HG03521 (cell line): ENCODE measurements around the gene MACROD2.

Source experiments
- ATAC-seq: cut with Tn5 transposase; IDR thresholded peaks from one replicate; pipeline ENCODE4 v1.9.1; 2021; ENCODE audit warnings: mild to moderate bottlenecking, moderate library complexity; ENCODE audit not compliant: unreplicated experiment

Gene MACROD2

DNA sequence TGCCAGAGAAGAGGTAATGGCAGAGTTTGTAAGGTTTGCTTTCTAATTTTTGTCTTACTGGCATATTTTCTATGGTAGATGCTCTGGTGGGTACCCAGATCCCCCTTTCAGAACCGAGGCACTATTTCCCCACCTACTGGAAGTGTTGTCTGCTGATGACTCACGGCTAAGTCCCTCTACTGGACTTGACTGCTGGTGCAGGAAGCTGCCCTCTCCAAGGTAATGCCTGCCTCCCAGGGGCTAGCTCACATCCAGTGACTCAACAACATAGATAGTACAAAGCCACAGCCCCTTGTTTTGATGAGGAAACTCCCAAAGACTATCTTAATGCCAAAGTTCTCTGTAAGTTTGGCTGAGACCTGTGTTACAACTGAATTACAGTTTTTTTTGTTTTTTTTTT is 627.5 kb downstream of the MACROD2 start:
- ATAC-seq: no peak

DNA sequence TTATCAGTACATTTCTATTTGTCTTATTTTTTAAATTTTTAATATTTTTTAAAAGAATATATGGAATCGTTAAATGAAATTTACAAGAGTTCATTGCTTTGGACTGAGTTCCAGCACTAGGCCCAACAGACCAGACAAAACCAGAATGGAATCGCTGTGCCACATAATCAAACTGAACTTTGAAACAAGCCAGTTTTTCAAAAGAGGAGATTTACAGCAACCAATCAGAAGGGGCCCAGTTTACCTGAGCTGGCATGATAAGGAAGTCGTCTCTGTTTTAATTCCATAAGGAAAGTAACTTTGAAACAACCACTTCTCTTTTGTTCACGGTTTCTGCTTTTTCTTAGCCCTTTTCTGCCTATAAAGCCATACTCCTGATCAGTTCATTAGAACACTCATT is 635.7 kb downstream of the MACROD2 start:
- no peak for ATAC-seq

DNA sequence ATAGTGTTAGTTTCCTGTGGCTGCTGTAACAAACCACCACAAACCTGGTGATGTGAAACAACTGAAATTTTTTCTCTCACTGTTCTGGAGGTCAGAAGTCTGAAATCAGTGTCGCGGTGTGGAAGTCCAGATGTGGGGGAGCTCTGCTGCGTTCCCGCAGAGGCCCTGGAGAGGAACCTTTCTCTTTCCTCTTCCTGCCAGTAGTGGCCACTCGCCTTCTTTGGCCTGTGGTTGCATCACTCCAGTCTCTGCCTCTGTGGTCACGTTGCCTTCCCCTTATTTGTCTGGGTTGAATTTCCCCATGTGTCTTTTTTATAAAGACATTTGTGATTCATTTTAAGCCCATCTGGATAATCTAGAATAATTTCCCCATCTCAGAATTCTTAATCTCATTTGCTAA is 637.6 kb downstream of the MACROD2 start:
- no peak for ATAC-seq

DNA sequence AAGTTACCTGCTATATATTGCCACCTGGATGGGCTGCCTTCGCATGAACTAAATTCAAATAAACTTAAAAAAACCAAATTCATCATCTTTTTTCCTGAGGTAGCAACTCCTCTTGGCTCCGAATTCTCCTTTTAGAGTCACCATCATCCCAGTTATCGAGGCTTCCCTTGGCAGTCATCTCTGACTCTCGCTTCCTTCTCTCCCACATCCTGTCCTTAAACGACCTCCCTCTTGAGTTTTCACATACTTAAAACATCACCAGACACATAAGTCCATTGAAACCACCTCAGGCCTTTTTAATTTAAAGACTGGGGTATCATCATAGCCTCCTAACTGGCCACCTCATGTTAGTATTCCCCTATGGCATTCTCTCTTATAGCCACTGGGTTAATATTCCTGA is 638.2 kb downstream of the MACROD2 start:
- no peak for ATAC-seq

DNA sequence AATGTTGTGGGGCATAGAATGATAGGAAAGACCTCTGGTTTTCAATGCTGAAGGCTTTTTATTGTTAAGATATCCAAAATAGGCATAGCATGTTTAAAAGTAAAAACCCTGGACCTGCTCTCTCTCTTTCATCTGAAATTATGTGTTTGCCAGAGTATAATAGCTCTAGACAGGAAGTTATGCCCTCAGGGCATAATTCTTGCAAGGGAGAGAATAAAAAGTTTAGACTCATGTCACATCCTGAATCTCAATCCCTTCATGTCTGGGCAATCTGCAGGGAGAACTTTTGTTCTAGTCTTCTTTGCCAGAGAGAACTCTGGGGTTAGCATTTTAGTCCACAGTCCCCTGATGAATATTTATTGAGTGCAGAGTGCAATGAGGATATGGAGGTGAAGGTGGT is 639.3 kb downstream of the MACROD2 start:
- no peak for ATAC-seq

DNA sequence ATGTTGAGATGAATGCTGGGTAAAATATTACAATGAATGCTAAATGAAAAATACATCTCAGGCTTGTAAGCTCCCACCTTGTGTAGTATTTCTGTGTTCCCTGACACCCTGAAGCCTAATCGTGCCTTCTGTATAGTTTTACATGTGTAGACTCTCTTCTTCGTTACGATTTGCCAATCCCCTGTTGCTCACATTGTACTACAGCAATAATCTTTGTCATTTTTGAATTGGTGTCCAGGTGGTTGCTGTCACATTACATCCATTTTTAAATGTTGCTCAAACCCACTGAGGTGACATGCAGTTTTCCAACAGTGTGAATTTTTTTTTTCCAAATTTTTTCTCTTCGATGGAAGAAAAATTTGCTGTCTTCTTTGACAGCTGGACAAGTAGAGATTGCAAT is 642.1 kb downstream of the MACROD2 start:
- ATAC-seq: no peak

DNA sequence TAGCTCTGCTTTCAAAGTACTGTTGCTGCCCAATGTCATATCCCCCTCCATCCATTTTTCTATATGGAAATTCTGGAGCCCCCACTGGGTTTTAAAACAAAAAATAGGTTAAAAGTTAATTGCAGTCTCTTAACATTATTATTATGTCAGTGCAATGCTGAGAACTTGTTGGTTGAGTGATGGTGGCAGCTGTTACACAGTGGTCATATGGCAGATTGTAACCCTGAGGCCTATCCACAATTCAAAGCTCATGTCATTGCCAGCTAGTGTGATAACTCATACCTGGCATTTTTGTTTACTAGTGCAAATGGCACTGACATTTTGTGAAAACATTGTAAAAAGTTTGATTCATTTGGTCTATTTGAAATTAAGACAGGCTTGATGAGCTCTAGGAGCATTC is 647.8 kb downstream of the MACROD2 start:
- ATAC-seq: no peak

DNA sequence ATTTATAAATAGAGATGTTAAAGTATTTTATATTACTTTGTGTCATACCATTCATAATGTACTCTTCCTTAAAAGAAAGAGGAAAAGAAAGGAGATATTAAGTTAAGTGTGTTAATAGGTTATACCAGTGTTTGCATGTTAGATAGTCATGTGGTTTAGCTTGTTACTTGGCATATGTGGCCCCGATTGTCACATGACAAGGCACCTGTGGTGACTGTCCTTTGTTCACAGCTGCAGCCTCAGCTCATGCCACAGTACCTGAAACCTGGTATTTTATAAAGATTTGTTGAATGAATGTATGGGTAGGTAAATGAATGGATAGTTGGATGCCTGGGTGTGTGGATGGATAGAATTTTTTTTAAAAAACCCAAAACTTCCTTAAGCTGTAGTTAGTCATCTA is 648.2 kb downstream of the MACROD2 start:
- ATAC-seq: no peak

DNA sequence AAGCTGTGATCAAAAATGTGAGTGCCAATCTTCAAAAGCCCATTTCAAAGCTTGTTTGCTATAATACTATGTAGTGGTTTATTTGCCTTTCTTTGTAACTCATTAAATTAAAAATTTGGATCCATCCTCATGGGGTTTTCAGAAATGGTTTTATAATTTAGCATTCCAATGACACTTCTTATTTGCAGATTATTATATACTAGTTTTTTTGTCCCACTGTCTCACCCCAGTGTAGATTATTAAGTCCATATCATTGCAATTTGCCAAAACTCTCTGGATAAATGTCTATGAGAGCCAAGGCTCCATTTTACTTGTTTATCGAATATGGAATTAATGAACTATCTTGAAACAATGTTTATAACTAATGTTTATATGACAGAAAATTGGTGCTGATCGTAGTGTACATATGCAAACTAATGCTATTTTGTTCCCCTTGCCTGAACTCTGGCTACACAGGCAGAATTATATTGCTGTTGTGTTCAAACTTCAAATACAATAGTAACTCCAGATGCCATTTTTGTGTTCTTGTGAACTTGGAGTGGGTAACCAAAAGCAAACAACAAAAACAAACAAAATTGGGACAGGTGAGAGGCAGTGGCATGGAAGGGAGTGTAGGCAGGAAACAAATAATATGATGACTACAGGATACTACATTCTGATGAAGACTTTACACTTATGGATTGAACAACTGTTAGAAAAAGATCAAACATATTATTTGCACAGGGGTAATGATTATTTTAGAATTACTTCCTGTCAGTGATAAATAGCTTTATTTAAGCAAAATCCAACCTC is 649.2 kb downstream of the MACROD2 start:
- ATAC-seq: no peak

DNA sequence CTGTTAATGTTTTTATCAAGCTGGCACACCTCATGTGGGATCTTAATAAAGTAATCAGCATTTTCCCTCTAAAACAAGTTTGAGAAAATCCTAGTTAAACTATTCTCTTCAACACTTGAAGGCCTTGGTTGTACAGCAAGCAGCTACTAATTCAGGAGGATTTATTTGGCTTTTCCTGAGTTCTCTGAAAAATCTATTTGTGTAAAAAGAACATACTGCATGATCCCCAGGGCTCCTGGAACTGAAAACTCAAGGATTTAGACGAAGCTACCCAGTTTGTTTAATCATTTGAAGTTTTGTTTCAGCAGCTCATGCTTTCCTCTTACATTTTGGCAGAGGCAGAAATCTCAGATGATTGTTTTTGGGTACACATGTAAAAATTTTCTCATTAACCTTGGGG is 651.7 kb downstream of the MACROD2 start:
- ATAC-seq: no peak

DNA sequence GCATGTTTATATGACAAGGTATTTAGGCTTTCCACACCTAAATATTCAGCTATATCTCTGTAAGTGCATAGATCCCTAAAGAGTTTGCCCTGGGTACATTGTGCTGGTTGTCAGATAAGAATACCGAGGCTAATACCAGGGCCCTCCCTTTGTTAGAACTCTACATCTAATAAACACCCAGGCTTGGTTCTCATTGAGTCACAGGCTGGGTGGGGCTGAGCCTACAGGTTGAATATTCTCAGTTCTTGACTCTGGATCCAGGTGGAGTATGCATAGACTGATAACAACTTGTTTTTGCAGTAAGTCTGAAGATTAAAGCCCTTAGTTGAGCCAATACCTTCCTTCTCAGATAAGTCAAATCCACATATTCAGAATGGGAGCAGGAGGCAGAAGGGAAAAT is 654.3 kb downstream of the MACROD2 start:
- ATAC-seq: no peak

DNA sequence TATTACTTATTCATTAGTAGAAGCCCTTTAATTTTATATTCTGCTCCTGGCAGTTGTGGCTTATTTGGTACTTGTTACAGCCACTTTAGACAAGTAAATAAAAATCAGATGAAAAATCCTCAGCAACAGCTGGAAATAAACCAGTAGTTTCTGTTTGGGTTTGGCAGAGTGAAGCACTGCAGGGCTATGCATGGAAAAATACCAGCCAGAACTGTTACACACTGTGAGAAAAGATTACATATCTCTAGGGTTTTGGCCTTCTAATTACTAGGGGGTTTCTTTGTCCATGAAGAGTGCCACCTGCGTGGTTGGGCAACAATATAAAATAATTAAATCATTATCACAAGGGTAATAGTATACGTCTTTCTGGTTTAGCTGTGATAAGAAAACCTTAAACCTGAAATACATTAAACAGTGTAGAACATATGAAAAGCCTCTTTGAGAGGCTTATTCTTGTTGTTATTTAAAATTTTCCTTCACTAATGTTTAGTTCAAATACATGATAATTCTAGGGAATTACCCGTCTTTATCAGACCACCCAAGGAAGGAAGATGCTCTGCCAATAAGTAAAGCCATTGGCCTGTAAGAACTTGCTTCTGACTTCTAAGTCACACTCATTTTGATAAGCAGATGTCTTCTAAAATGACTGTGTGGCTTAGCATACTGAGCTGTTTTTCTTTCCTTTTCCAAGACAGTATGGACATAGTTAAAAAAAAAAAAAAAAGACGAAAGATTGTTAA is 662.1 kb downstream of the MACROD2 start:
- no peak for ATAC-seq

DNA sequence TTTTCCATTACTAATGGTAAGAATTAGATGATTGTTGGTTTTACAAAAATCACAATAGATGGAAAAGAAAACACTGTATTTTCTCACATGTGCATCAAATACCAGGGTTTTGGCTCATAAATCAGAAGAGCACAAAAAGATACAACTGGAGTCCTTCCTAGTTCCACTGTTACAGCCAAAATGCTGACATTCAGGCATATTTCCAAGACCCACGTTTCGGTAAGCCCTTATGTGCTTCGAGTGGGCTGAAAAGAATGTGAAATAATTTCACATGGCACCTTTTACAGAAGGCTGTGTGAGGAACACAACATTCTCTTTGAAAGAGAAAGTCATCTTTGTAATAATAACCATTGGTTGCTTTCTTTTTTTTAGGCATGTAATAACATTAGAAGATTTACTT is 668.8 kb downstream of the MACROD2 start:
- ATAC-seq: no peak

DNA sequence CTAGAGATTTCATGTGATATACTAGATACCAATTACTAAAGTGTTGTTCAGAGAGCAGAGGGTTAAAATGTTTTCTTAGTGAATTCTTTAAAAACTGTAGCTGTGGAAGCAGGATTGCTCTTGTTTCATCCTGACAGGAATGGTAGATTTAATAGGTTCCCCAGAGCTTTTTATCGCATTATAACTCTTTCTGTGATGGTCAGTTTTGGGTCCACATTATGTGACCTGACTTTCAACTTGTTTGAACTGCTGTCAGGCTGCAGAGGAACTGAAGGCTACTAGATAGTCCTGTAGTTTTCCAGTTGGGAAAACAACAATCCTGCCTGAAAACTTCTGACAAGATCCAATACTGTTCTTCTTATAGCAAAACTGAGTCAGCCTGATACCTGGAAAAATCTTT is 671.4 kb downstream of the MACROD2 start:
- ATAC-seq: no peak

DNA sequence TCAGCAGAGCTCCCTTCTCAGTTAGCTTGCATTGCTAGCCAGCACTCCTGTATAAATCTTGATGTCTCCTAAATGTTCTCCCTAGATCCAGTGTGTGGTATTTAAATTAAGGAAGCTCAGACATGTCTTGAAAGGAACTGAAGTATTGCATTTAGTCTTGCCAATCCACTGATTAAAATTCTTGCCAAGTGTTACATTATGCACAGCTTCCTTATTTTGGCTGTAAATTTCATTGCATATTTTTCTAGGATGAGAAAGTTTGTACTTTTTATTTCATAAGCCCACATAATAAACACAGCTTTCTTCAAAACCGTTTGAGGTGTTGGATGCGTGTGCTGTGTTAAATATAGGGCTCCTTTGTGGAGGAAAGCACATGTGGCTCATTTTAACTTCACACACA is 671.9 kb downstream of the MACROD2 start:
- no peak for ATAC-seq

DNA sequence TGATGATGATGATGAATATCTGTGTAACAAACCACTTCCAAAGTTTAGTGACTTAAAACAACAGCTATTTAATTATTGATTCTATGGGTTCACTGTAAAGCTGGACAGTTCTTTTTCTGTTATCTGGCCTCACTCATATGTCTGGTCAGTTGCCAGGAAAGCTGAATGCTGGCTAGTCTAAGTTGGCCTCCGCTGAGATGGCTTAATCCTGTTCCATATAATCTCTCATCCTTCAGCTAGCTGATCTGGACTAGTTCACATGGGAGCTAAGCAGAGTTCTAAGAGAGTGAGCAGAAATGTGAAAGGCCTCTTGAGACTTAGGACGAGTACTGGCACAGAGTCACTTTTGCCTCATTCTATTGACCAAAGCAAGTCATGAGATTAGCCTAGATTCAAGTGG is 676.8 kb downstream of the MACROD2 start:
- no peak for ATAC-seq

DNA sequence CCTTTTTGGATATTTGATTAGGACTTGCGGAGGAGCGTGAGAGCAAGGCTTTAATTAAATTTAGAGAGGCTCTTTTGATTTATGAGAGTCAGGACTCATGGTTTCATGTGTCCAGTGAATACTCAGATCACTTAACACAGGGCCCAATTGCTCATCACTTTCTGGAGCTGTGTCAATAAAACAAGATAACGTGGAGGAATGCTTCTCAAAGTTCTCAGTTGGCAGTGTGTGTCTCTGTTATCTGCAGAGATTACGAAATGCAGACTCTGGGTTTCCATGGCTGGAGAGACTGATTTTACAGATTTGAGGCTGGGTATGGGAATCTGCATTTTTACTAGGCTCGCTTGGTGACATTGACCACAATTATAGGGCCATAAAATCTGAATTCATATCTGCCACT is 677.8 kb downstream of the MACROD2 start:
- no peak for ATAC-seq

DNA sequence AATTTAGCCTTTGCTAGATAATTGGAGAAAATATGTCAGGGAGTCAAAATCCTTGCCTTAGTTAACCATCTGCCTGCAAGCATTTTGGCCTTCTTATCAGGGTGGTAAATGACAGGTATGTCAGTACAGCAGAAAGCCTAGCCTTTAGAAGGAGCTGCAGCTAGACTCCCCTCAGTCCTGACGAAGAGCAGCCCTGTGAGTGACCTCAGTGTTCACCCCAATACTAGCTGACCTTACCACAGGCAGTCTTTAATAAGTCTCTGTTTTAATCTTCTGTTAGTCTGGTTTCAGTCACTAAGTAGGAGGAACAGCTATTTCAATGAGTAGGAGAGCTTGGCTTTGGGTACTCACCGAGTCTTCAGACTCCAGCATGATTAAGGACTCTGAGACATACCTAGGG is 682.1 kb downstream of the MACROD2 start:
- no peak for ATAC-seq

DNA sequence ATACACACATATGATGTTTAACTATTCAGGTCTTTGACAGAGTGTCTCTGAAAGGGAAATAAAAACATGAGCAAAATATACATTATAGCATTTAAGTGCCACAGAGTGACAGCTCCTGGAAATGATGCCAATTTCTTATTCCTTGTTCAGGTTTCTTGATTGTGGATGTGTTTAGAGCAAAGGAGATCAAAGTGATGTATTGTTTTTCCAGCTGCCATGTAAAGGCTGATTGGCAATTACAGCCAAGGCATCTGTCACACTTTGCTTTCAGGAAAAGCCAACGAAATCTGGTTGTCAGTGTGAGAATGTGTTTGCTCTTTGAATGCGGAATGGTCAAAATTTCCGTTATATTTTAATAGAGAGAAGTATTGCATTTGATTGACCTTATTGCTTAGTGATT is 689.9 kb downstream of the MACROD2 start:
- no peak for ATAC-seq

DNA sequence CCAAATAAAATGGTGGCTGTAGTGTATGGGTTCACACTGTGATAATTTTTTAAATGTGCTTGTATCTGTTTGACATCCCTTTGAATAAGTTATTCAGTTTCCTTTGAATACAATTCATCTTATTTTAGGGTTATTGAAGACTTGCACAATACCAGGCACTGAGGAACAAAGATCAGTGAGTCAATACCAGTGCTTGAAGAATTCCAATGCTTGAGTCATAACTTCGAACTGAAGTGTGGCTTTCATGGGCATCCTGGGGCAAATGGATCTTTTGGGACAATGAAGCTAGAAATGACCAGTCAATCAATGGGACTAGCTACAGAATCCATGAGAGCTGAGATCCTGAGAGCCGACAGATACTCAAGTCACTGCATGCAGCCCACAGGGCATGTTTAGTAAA is 692.0 kb downstream of the MACROD2 start:
- no peak for ATAC-seq

DNA sequence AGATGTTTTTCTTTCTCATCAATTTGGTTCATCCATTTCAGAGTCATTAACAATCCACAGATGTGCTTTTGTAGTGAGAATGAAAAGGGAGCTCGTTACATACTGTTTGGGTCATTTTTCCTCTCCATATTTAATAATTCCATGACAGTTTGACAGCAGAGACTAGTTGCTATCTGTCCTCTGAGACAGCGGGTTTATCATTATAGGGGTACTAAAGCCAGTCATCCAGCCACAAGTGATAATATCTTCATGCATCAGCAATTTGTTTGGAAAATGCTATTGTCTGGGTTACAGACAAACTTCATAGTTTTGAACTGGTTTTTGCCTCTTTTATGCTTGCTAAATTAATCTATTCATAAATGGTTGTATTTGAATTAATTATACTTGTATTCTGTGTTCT is 692.7 kb downstream of the MACROD2 start:
- ATAC-seq: no peak

DNA sequence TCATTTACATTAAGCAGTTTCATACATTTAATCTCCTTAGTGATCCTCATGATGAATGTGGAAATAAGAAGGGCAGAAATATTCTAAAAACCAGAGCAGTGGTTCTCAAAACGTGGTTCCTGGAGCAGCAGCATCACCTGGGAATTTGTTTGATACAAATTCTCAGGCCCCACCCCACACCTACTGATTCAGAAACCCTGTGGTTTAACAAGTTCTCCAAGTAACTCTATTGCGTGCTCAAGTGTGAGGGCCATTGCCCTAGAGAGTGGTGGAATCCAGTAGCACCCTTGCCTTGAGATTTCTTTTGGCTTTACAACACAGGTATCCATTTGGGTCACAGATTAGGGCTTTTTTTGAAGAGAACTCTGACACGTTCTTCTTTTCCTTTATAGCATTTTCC is 696.7 kb downstream of the MACROD2 start:
- ATAC-seq: no peak

DNA sequence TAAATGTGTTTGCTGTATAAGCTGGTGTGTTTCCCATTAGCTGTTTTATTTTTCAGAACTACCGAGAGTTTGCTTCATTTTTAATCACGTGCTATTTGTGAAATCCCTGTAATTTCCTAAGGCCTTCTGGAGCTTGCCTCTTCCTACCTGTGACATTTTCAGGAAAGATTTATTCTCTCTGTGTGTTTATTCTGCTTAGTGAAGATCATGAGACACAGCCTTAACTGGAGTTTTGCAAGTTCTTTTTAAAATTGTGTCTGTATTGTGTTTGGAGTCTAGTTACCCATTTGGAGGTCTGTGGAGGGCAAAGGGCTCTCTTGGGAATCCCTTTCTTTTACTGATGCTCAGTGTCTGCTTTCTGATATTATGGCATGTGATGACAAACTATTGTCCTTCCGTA is 701.2 kb downstream of the MACROD2 start:
- no peak for ATAC-seq
